PC-9 (cell line): Measurements from ENCODE around the gene CAMKV. TPM values are rescaled to one million over a fixed set of nuclear protein-coding genes. Genes with fewer than 3 reads are reported as not detected.

Source experiments
- BruUV-seq: library from RNA; stranded (reverse); fragments of 400-500 nt; replicated peaks from 2 replicates; lab custom pipeline; 2021; lab: Mats Ljungman, UMichigan
- CTCF ChIA-PET: fragments of 300-600 bp; sonication (Branson Sonifier 250); formaldehyde crosslinking; loops from one replicate; lab custom pipeline; 2022; ENCODE audit warnings: antibody characterized with exemption; lab: Charles Lee
- POLR2A ChIA-PET: fragments of 300-600 bp; sonication (Branson Sonifier 250); formaldehyde crosslinking; loops from one replicate; lab custom pipeline; 2022; ENCODE audit warnings: antibody characterized with exemption; ENCODE audit not compliant: unreplicated experiment; lab: Charles Lee
- DNase-seq, 2 experiments: peaks; one replicate each; pipeline versions ENCODE4 v3.0.0 to v3.0.0-alpha.2; 2015 to 2022; ENCODE audit warnings: mixed read lengths in 1 of 2
- H2AFZ ChIP-seq: fragments of 200-600 bp; sonication (generic); 2 replicates; pipeline ENCODE4 v1.8.1; 2017; ENCODE audit warnings: antibody characterized with exemption
- H3F3A ChIP-seq: fragments of 200-600 bp; sonication (generic); 2 replicates; pipeline ENCODE4 v1.8.1; 2017; ENCODE audit warnings: antibody characterized with exemption, mild to moderate bottlenecking, low read depth; ENCODE audit not compliant: insufficient read depth
- H3K27ac ChIP-seq: fragments of 200-600 bp; sonication (generic); 2 replicates; pipeline ENCODE4 v1.6.1; 2016; ENCODE audit warnings: mixed run types
- H3K27me3 ChIP-seq: fragments of 200-600 bp; sonication (generic); 2 replicates; pipeline ENCODE4 v1.6.1; 2016; ENCODE audit warnings: low read depth, mixed run types; ENCODE audit not compliant: insufficient read depth
- H3K36me3 ChIP-seq: fragments of 200-600 bp; sonication (generic); 2 replicates; pipeline ENCODE4 v1.6.1; 2016; ENCODE audit warnings: low read depth, mixed run types
- H3K4me1 ChIP-seq: fragments of 200-600 bp; sonication (generic); replicated peaks from 2 replicates; pipeline ENCODE4 v1.6.1; 2016; ENCODE audit warnings: mixed run types; ENCODE audit not compliant: insufficient read depth
- H3K4me2 ChIP-seq: fragments of 200-600 bp; sonication (generic); 2 replicates; pipeline ENCODE4 v1.6.1; 2017; ENCODE audit warnings: mixed run types
- H3K4me3 ChIP-seq: fragments of 200-600 bp; sonication (generic); 2 replicates; pipeline ENCODE4 v1.6.1; 2016; ENCODE audit warnings: mixed run types
- H3K79me2 ChIP-seq: fragments of 200-600 bp; sonication (generic); 2 replicates; pipeline ENCODE4 v1.6.1; 2017; ENCODE audit warnings: low read depth, mixed run types
- H3K9me2 ChIP-seq: fragments of 200-600 bp; sonication (generic); 2 replicates; pipeline ENCODE4 v1.8.1; 2017; ENCODE audit warnings: mild to moderate bottlenecking; ENCODE audit not compliant: insufficient read depth
- H3K9me3 ChIP-seq: fragments of 200-600 bp; sonication (generic); 2 replicates; pipeline ENCODE4 v1.8.1; 2016; ENCODE audit warnings: low read depth; ENCODE audit not compliant: insufficient read depth
- H4K20me1 ChIP-seq: fragments of 200-600 bp; sonication (generic); 2 replicates; pipeline ENCODE4 v1.8.1; 2017; ENCODE audit not compliant: insufficient read depth
- CTCF ChIP-seq: fragments of 200-600 bp; sonication (generic); conservative IDR thresholded peaks from 2 replicates; pipeline ENCODE4 v1.6.1; 2017; ENCODE audit warnings: mixed run types, antibody characterized with exemption, mild to moderate bottlenecking, moderate library complexity
- EZH2 ChIP-seq: fragments of 200-600 bp; sonication (generic); IDR thresholded peaks from 2 replicates; pipeline ENCODE4 v1.8.0; 2017; ENCODE audit warnings: antibody characterized with exemption, low read depth
- intact Hi-C: fragments of 100-400 bp; cut with micrococcal nuclease; formaldehyde crosslinking; loops from one replicate; pipeline ENCODE4 v1.10.0; 2022; ENCODE audit not compliant: unreplicated experiment
- total RNA-seq: library from RNA; stranded (reverse); gene quantifications from 2 replicates; pipeline ENCODE4 v1.2.3, GENCODE V29; 2021

CAMKV gene
- total RNA-seq, 1 experiment from 2014 or later: not detected

GRCh38 chr3:49867871-49868321, 1.8 kb downstream of the CAMKV start:
- Histone ChIP-seq H4K20me1 (no peaks in the 10 kb centered on the region), H3K4me3 (no peak overlapping the region), H3K27me3 (peaks cover 35% of the 10 kb centered on the region), H2AFZ (no peak overlapping the region), H3K4me1 (no peaks in the 10 kb centered on the region), H3K4me2 (no peak overlapping the region), H3K79me2 (no peaks in the 10 kb centered on the region), H3K9me3 (no peaks in the 10 kb centered on the region), H3K27ac (no peak overlapping the region), H3K36me3 (no peaks in the 10 kb centered on the region), H3F3A (no peaks in the 10 kb centered on the region), H3K9me2 (no peaks in the 10 kb centered on the region)
- no peak for DNase-seq
- ChIA-PET POLR2A (no interaction called here), CTCF (no interaction called here)
- TF ChIP-seq EZH2: no peak
- no peak for TF ChIP-seq CTCF
- intact Hi-C loops: no loop called here
- no TSS peak for BruUV-seq

- BruUV-seq: no TSS peak
- no peaks in the 10 kb centered on the region for H3K4me1 ChIP-seq
- H3F3A ChIP-seq: no peaks in the 10 kb centered on the region
- H4K20me1 ChIP-seq: no peaks in the 10 kb centered on the region
- no peaks in the 10 kb centered on the region for H3K9me3 ChIP-seq
- peaks cover 40% of the 10 kb centered on the region for H3K27me3 ChIP-seq
- H3K27ac ChIP-seq: no peak overlapping the region
- H2AFZ ChIP-seq: no peak overlapping the region
- intact Hi-C loops: no loop called here
- no peak overlapping the region for H3K4me3 ChIP-seq
- TF ChIP-seq EZH2 (no peak), CTCF (no peak)
- POLR2A ChIA-PET: no interaction called here
- H3K36me3 ChIP-seq: no peaks in the 10 kb centered on the region
- H3K9me2 ChIP-seq: no peaks in the 10 kb centered on the region
- DNase-seq: no peak
- H3K79me2 ChIP-seq: no peaks in the 10 kb centered on the region
- H3K4me2 ChIP-seq: no peak overlapping the region
- CTCF ChIA-PET: no interaction called here
Observed at GRCh38 chr3:49867400-49867799, 2.3 kb downstream of the CAMKV start.

GRCh38 chr3:49865198-49865784, 4.4 kb downstream of the CAMKV start:
- peaks cover 52% of the 10 kb centered on the region for H3K27me3 ChIP-seq
- no peaks in the 10 kb centered on the region for H3K9me2 ChIP-seq
- no peaks in the 10 kb centered on the region for H3K4me1 ChIP-seq
- H3K4me2 ChIP-seq: no peak overlapping the region
- ChIA-PET POLR2A (no interaction called here), CTCF (no interaction called here)
- no peak for TF ChIP-seq EZH2
- TF ChIP-seq CTCF: no peak
- intact Hi-C loops: no loop called here
- no peaks in the 10 kb centered on the region for H4K20me1 ChIP-seq
- no peaks in the 10 kb centered on the region for H3K36me3 ChIP-seq
- BruUV-seq: no TSS peak
- no peaks in the 10 kb centered on the region for H3K9me3 ChIP-seq
- no peak for DNase-seq
- H3K79me2 ChIP-seq: no peaks in the 10 kb centered on the region
- H3K4me3 ChIP-seq: no peak overlapping the region
- H3F3A ChIP-seq: no peaks in the 10 kb centered on the region
- no peak overlapping the region for H2AFZ ChIP-seq
- H3K27ac ChIP-seq: no peak overlapping the region
